IMR-90 (cell line): ENCODE measurements around the gene KRT79. TPM values are rescaled to one million over a fixed set of nuclear protein-coding genes. Genes with fewer than 3 reads are reported as not detected.

Experiments used
- ATAC-seq: fragments of 200-7000 bp; cut with Tn5 transposase; 2 replicates; pipeline ENCODE4 v1.9.1; 2020; ENCODE audit warnings: low read depth, mild to moderate bottlenecking, moderate library complexity
- BruUV-seq: library from RNA; stranded (reverse); fragments of 400-500 nt; replicated peaks from 2 replicates; lab custom pipeline; 2021; lab: Mats Ljungman, UMichigan
- CTCF ChIA-PET: fragments of 300-600 bp; formaldehyde crosslinking; extraction: SDS; loops from one replicate; lab custom pipeline; 2021; ENCODE audit warnings: antibody characterized with exemption; lab: Yijun Ruan, JAX
- POLR2A ChIA-PET: fragments of 300-600 bp; sonication (Branson Sonifier 250); formaldehyde crosslinking; loops from one replicate; lab custom pipeline; 2022; ENCODE audit warnings: antibody characterized with exemption; ENCODE audit not compliant: unreplicated experiment; lab: Charles Lee
- DNase-seq: peaks from one replicate; pipeline ENCODE4 v3.0.0; 2013
- H2AFZ ChIP-seq: replicated peaks from 2 replicates; pipeline ENCODE3; 2013; ENCODE audit warnings: low read length, mild to moderate bottlenecking; ENCODE audit not compliant: poor library complexity
- H2AK5ac ChIP-seq: 2 replicates; pipeline ENCODE4 v1.6.1; 2013; ENCODE audit warnings: low read depth, low read length, inconsistent platforms
- H2AK9ac ChIP-seq: replicated peaks from 2 replicates; pipeline ENCODE3; 2013; ENCODE audit warnings: mild to moderate bottlenecking, low read depth, low read length, moderate library complexity; ENCODE audit not compliant: poor library complexity
- H2BK120ac ChIP-seq: 2 replicates; pipeline ENCODE4 v1.6.1; 2013; ENCODE audit warnings: low read depth, low read length, inconsistent platforms
- H2BK15ac ChIP-seq: 3 replicates; pipeline ENCODE4 v1.6.1; 2013; ENCODE audit warnings: low read depth, low read length, inconsistent platforms
- H2BK20ac ChIP-seq: 2 replicates; pipeline ENCODE4 v1.6.1; 2013; ENCODE audit warnings: low read depth, mild to moderate bottlenecking, inconsistent platforms, low read length, moderate library complexity
- H2BK5ac ChIP-seq: 2 replicates; pipeline ENCODE4 v1.6.1; 2013; ENCODE audit warnings: mild to moderate bottlenecking, low read depth, low read length, inconsistent platforms; ENCODE audit not compliant: poor library complexity, severe bottlenecking
- H3K14ac ChIP-seq: replicated peaks from 2 replicates; pipeline ENCODE4 v1.6.1; 2013; ENCODE audit warnings: low read depth, low read length, inconsistent platforms
- H3K18ac ChIP-seq: 2 replicates; pipeline ENCODE4 v1.6.1; 2013; ENCODE audit warnings: low read depth, low read length, control low read depth
- H3K23ac ChIP-seq: 2 replicates; pipeline ENCODE4 v1.6.1; 2013; ENCODE audit warnings: low read depth, low read length, inconsistent platforms
- H3K27ac ChIP-seq: 2 replicates; pipeline ENCODE4 v1.5.1; 2013; ENCODE audit warnings: mild to moderate bottlenecking, control low read depth, low read length; ENCODE audit not compliant: insufficient read depth
- H3K27me3 ChIP-seq: 2 replicates; pipeline ENCODE4 v1.6.1; 2013; ENCODE audit warnings: low read length; ENCODE audit not compliant: control insufficient read depth, insufficient read depth
- H3K36me3 ChIP-seq: 2 replicates; pipeline ENCODE4 v1.6.1; 2013; ENCODE audit warnings: low read length, mixed read lengths; ENCODE audit not compliant: control insufficient read depth, insufficient read depth
- H3K4ac ChIP-seq: 2 replicates; pipeline ENCODE4 v1.6.1; 2013; ENCODE audit warnings: low read depth, low read length, inconsistent platforms
- H3K4me1 ChIP-seq: 2 replicates; pipeline ENCODE4 v1.6.1; 2013; ENCODE audit warnings: low read length, mixed read lengths; ENCODE audit not compliant: control insufficient read depth, insufficient read depth
- H3K4me2 ChIP-seq: 2 replicates; pipeline ENCODE4 v1.6.1; 2013; ENCODE audit warnings: low read depth, mild to moderate bottlenecking, control low read depth, low read length, moderate library complexity
- H3K4me3 ChIP-seq: 2 replicates; pipeline ENCODE4 v1.5.1; 2013; ENCODE audit warnings: low read depth, mild to moderate bottlenecking, control low read depth, low read length, moderate library complexity; ENCODE audit not compliant: insufficient read depth
- H3K56ac ChIP-seq: 2 replicates; pipeline ENCODE4 v1.6.1; 2013; ENCODE audit warnings: low read length, inconsistent platforms; ENCODE audit not compliant: insufficient read depth; ENCODE audit errors: extremely low read depth
- H3K79me1 ChIP-seq, 2 experiments: 2 replicates each; pipeline ENCODE4 v1.6.1; 2013; ENCODE audit warnings: low read length in 2 of 2, inconsistent platforms in 1 of 2, low read depth in 1 of 2
- H3K9ac ChIP-seq: 2 replicates; pipeline ENCODE4 v1.6.1; 2013; ENCODE audit warnings: low read depth, low read length, control low read depth
- H3K9me1 ChIP-seq: 2 replicates; pipeline ENCODE4 v1.6.1; 2013; ENCODE audit warnings: low read length, inconsistent platforms; ENCODE audit not compliant: insufficient read depth
- H3K9me3 ChIP-seq: 2 replicates; pipeline ENCODE4 v1.6.1; 2013; ENCODE audit warnings: low read length; ENCODE audit not compliant: control insufficient read depth, insufficient read depth
- H4K20me1 ChIP-seq: 2 replicates; pipeline ENCODE4 v1.6.1; 2013; ENCODE audit warnings: low read length, inconsistent platforms; ENCODE audit not compliant: insufficient read depth
- H4K5ac ChIP-seq: 2 replicates; pipeline ENCODE4 v1.6.1; 2013; ENCODE audit warnings: mild to moderate bottlenecking, low read depth, low read length, control low read depth
- H4K8ac ChIP-seq, 2 experiments: 2 replicates each; pipeline ENCODE4 v1.6.1; 2013; ENCODE audit warnings: low read depth in 2 of 2, low read length in 2 of 2, control low read depth in 1 of 2, inconsistent platforms in 1 of 2
- H4K91ac ChIP-seq: 2 replicates; pipeline ENCODE4 v1.6.1; 2013; ENCODE audit warnings: low read depth, low read length, inconsistent platforms; ENCODE audit not compliant: insufficient read depth
- CEBPB ChIP-seq: IDR thresholded peaks from 2 replicates; pipeline ENCODE4 v1.6.1; 2012; ENCODE audit warnings: low read depth, low read length, improper control_type of control experiment
- CHD1 ChIP-seq: IDR thresholded peaks from 2 replicates; pipeline ENCODE4 v1.6.1; 2012; ENCODE audit warnings: low read depth, low read length, improper control_type of control experiment
- CTCF ChIP-seq: conservative IDR thresholded peaks from 2 replicates; pipeline ENCODE4 v1.5.1; 2012; ENCODE audit warnings: mild to moderate bottlenecking, low read depth, low read length, improper control_type of control experiment
- ELK1 ChIP-seq: fragments of 150-350 bp; IDR thresholded peaks from 2 replicates; pipeline ENCODE4 v1.6.1; 2016; ENCODE audit warnings: low read depth, mild to moderate bottlenecking, low read length, moderate library complexity, borderline replicate concordance
- FOS ChIP-seq: fragments of 150-350 bp; IDR thresholded peaks from 2 replicates; pipeline ENCODE4 v1.6.1; 2016; ENCODE audit warnings: low read depth, low read length
- MAFK ChIP-seq: IDR thresholded peaks from 2 replicates; pipeline ENCODE4 v1.6.1; 2012; ENCODE audit warnings: low read depth, low read length, improper control_type of control experiment
- MAZ ChIP-seq: IDR thresholded peaks from 2 replicates; pipeline ENCODE4 v1.6.1; 2012; ENCODE audit warnings: low read depth, mild to moderate bottlenecking, low read length, improper control_type of control experiment, moderate library complexity, borderline replicate concordance
- MXI1 ChIP-seq: IDR thresholded peaks from 2 replicates; pipeline ENCODE4 v1.6.1; 2012; ENCODE audit warnings: low read depth, mild to moderate bottlenecking, low read length, moderate library complexity, borderline replicate concordance
- POLR2A ChIP-seq: IDR thresholded peaks from 2 replicates; pipeline ENCODE4 v1.6.1; 2012; ENCODE audit warnings: mild to moderate bottlenecking, low read depth, low read length
- RAD21 ChIP-seq: IDR thresholded peaks from 2 replicates; pipeline ENCODE4 v1.6.1; 2012; ENCODE audit warnings: low read length, improper control_type of control experiment
- RCOR1 ChIP-seq: IDR thresholded peaks from 2 replicates; pipeline ENCODE4 v1.6.1; 2012; ENCODE audit warnings: mild to moderate bottlenecking, low read length, improper control_type of control experiment; ENCODE audit not compliant: insufficient replicate concordance
- RFX5 ChIP-seq: IDR thresholded peaks from 2 replicates; pipeline ENCODE4 v1.8.0; 2012; ENCODE audit warnings: low read depth, mild to moderate bottlenecking, low read length, moderate library complexity
- SMC3 ChIP-seq: fragments of 150-350 bp; IDR thresholded peaks from 2 replicates; pipeline ENCODE4 v1.6.1; 2016; ENCODE audit warnings: low read depth, mild to moderate bottlenecking, antibody characterized with exemption, low read length, moderate library complexity
- WGBS, 2 experiments: methylation state at CpG; one replicate each; pipeline versions ENCODE4 v1.1.5 to v1.1.7; 2013; ENCODE audit warnings: missing lambda C conversion rate in 2 of 2; ENCODE audit not compliant: insufficient read length in 1 of 2; ENCODE audit errors: extremely low coverage in 2 of 2; 5-methylcytosine and 5-hydroxymethylcytosine counted together
- dilution Hi-C: fragments of 300-500 bp; cut with HindIII; formaldehyde crosslinking; loops from one replicate; pipeline ENCODE4 v1.14.3; 2018; ENCODE audit warnings: low sequenced_read_pairs; ENCODE audit not compliant: unreplicated experiment
- in situ Hi-C: fragments of 300-500 bp; cut with MboI; formaldehyde crosslinking; loops from 3 replicates; pipeline ENCODE4 v1.14.3; 2019; ENCODE audit warnings: low sequenced_read_pairs, inconsistent platforms, mixed read lengths
- intact Hi-C: fragments of 100-400 bp; cut with micrococcal nuclease; formaldehyde crosslinking; loops from 2 replicates; pipeline ENCODE4 v1.10.0; 2022
- polyA plus RNA-seq, 3 experiments: library from polyadenylated mRNA; depleted of rRNA; stranded (reverse); fragments of >200 nt; gene quantifications; 2 replicates each; pipeline ENCODE4 v1.2.3, GENCODE V29; 2012; ENCODE audit warnings: low replicate concordance in 1 of 3
- total RNA-seq: library from RNA; depleted of rRNA; stranded (reverse); fragments of >200 nt; gene quantifications from 2 replicates; pipeline ENCODE4 v1.2.3, GENCODE V29; 2012

The KRT79 gene
- total and polyA plus RNA-seq, 2 of the 4 experiments (the other 2 are of a cell fraction), result under 0.01 to 0.24 TPM

GRCh38 chr12:52811191-52812072, 22.7 kb downstream of the KRT79 start:
- DNase-seq, result no peak
- WGBS, 2 experiments, result no CpG with 5 or more reads among the region's 9 CpGs
- Histone ChIP-seq H2AFZ (no peak overlapping the region), H2AK9ac (no peak overlapping the region), H3K27ac (no peak overlapping the region), H2BK120ac (no peak overlapping the region), H3K18ac (no peak overlapping the region), H4K8ac (no peak overlapping the region), H2BK20ac (no peak overlapping the region), H2BK5ac (no peak overlapping the region), H3K79me1 (no peaks in the 10 kb centered on the region), H4K5ac (no peak overlapping the region), H4K91ac (no peak overlapping the region), H4K20me1 (no peaks in the 10 kb centered on the region), H3K4me3 (no peak overlapping the region), H3K14ac (no peak overlapping the region), H2BK15ac (no peak overlapping the region), H2AK5ac (no peak overlapping the region), H3K4me1 (peaks cover 6% of the 10 kb centered on the region), H3K9me3 (no peaks in the 10 kb centered on the region), H3K9me1 (no peaks in the 10 kb centered on the region), H3K4me2 (no peak overlapping the region), H3K27me3 (peaks cover 45% of the 10 kb centered on the region), H3K36me3 (no peaks in the 10 kb centered on the region), H3K4ac (no peak overlapping the region), H3K9ac (no peak overlapping the region), H3K23ac (no peak overlapping the region; the same call in 1 of the 2 replicates), H3K56ac (no peak overlapping the region)
- TF ChIP-seq MAZ, result no peak
- no peak for TF ChIP-seq SMC3
- no peak for TF ChIP-seq CTCF
- TF ChIP-seq MXI1, result no peak
- TF ChIP-seq FOS, result no peak
- TF ChIP-seq POLR2A, result no peak
- TF ChIP-seq ELK1, result no peak
- no peak for TF ChIP-seq CHD1
- TF ChIP-seq RFX5, result no peak
- no peak for TF ChIP-seq MAFK
- no peak for TF ChIP-seq CEBPB
- no peak for TF ChIP-seq RCOR1
- TF ChIP-seq RAD21, result no peak
- in situ Hi-C loops, result no loop called here
- ATAC-seq, result no peak
- POLR2A ChIA-PET, result no interaction called here
- BruUV-seq, result no TSS peak
- dilution Hi-C loops, result no loop called here
- CTCF ChIA-PET, result interaction anchor here (0.6 kb wide), 1 partner anchor 20 kb away, joined by 4 read pairs; no protein-coding TSS in a partner anchor
- intact Hi-C loops, result no loop called here
